Stomach (tissue), 4 donors: ENCODE data around the gene NUTM2B.
"Not testable (repeated sequence)": the region's sequence is repeated elsewhere in the genome, so short reads cannot be mapped to it uniquely, and the experiment has no call there.

ENCODE experiments used
- CTCF ChIP-seq, 7 experiments: fragments of 450-650 bp in 4 of 7; fragments of 200-600 bp in 3 of 7; sonication (generic) in 3 of 7; IDR thresholded peaks; one replicate each; pipeline ENCODE4 v1.5.1; 2016 to 2019; ENCODE audit warnings: antibody characterized with exemption in 7 of 7, control low read depth in 2 of 7, mild to moderate bottlenecking in 1 of 7
- EP300 ChIP-seq: sonication (generic); formaldehyde crosslinking; IDR thresholded peaks from one replicate; pipeline ENCODE4 v1.6.1; 2017; ENCODE audit warnings: antibody characterized with exemption
- POLR2AphosphoS5 ChIP-seq, 3 donors: sonication (generic); formaldehyde crosslinking; IDR thresholded peaks; one replicate each; pipeline ENCODE4 v1.6.1; 2016; ENCODE audit warnings: antibody characterized with exemption in 3 of 3

- not testable (repeated sequence) for TF ChIP-seq POLR2AphosphoS5 (IDR thresholded peaks at IDR 0.05); CTCF (IDR thresholded peaks at IDR 0.05); EP300
These were observed 17.0 kb downstream of the NUTM2B start for GRCh38 chr10:79720000-79720399.
